Measurements from ENCODE around the gene PPP2R2D.

GRCh38 chr10:132004052-132004451, 103.2 kb downstream of the PPP2R2D start:
- TF ChIP-seq SP1 (IDR thresholded peaks at IDR 0.05) (no peak), ZNF384 (IDR thresholded peaks at IDR 0.05) (no peak), FOXM1 (IDR thresholded peaks at IDR 0.05; ENCODE audit: borderline replicate concordance) (no peak), SUZ12 (IDR thresholded peaks at IDR 0.05) (no peak), HDGF (IDR thresholded peaks at IDR 0.05; ENCODE audit: borderline replicate concordance) (no peak), ARNT (IDR thresholded peaks at IDR 0.05) (no peak), ELF4 (IDR thresholded peaks at IDR 0.05) (no peak), FOXA1 (IDR thresholded peaks at IDR 0.05) (no peak), TARDBP (IDR thresholded peaks at IDR 0.05) (no peak), CTBP1 (IDR thresholded peaks at IDR 0.05; ENCODE audit: borderline replicate concordance) (no peak)
